ENCODE data around the gene OR4M1.
"Not testable (repeated sequence)": the region's sequence is repeated elsewhere in the genome, so short reads cannot be mapped to it uniquely, and the experiment has no call there.

The OR4M1 gene

DNA sequence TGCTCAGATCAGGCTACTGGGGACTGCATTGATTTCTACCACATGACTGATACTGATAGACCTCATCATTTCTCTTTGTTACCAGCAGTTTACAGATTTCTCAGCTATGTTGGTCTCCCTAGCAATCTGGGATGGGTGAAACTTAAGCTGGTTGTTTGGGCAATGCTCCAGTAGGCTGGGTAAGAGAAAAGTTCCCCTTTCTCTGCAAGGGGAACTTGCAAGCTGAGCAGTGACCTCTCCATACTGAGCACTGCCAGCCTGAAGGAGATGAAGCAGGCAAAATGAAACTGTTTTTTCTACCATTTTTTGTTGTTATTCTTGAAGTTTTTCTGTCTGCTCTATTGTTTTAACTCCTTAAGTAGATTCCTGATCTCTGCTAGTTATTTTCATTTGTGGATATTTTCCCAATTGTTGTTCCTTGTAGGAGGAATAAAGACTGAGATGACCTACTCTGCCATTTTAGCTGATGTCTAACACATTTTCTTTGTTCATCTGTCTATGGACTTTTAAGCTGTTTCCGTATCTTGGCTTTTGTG, 1.3 kb upstream of the OR4M1 start:
- H3K27me3 Mint-ChIP-seq (ENCODE audit: low read depth) = no peaks in the 10 kb centered on the region
- H3K4me1 Mint-ChIP-seq = no peaks in the 10 kb centered on the region
- H3K9me3 Mint-ChIP-seq = peaks cover 69% of the 10 kb centered on the region
- H3K4me3 Mint-ChIP-seq = no peak overlapping the region
- H3K36me3 Mint-ChIP-seq (ENCODE audit: low read depth) = no peaks in the 10 kb centered on the region
- no peak overlapping the region for H3K27ac Mint-ChIP-seq
- TF ChIP-seq, protein P1, sequence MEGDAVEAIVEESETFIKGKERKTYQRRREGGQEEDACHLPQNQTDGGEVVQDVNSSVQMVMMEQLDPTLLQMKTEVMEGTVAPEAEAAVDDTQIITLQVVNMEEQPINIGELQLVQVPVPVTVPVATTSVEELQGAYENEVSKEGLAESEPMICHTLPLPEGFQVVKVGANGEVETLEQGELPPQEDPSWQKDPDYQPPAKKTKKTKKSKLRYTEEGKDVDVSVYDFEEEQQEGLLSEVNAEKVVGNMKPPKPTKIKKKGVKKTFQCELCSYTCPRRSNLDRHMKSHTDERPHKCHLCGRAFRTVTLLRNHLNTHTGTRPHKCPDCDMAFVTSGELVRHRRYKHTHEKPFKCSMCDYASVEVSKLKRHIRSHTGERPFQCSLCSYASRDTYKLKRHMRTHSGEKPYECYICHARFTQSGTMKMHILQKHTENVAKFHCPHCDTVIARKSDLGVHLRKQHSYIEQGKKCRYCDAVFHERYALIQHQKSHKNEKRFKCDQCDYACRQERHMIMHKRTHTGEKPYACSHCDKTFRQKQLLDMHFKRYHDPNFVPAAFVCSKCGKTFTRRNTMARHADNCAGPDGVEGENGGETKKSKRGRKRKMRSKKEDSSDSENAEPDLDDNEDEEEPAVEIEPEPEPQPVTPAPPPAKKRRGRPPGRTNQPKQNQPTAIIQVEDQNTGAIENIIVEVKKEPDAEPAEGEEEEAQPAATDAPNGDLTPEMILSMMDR (IDR thresholded peaks at IDR 0.05; ENCODE audit: unreplicated experiment in 3 of 3) = no peak

DNA sequence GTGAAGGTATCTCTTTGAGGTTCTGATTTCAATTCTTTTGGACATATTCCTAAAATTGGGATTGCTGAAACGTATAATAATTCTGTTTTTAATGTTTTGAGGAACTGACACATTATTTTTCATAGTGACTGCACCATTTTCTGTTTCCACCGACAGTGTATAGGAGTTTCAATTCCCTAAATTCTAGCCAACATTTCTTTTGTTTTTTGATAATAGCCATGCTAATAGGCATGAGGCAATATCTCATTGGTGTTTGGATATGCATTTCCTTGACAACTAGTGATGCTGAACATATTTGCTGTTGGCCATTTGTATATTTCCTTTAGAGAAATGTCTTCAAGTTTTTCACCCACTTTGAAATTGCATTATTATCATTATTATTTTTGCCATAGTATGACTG, 850 bp upstream of the OR4M1 start:
- H3K27me3 Mint-ChIP-seq (ENCODE audit: low read depth); H3K36me3 Mint-ChIP-seq (ENCODE audit: low read depth); H3K4me1 Mint-ChIP-seq; H3K27ac Mint-ChIP-seq; H3K4me3 Mint-ChIP-seq: not testable (repeated sequence)
- H3K9me3 Mint-ChIP-seq = peaks cover 67% of the 10 kb centered on the region

DNA sequence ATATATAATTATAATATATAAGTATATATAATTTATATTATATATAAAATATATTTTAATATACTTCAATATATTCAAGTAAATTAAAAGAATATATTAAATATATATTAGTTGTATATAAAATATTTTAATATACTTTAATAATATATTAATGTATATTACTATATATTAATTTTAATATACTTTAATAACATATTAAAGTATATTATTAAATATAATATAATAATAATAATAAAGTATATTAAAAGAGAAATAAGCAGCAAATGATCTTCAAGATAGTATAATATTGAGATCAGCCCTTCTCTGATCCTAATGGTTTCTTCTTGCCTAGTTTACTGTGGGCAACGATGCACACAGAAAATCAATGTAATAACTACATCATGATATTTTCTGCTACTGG, 2.3 kb downstream of the OR4M1 start:
- no peaks in the 10 kb centered on the region for H3K4me1 Mint-ChIP-seq

DNA sequence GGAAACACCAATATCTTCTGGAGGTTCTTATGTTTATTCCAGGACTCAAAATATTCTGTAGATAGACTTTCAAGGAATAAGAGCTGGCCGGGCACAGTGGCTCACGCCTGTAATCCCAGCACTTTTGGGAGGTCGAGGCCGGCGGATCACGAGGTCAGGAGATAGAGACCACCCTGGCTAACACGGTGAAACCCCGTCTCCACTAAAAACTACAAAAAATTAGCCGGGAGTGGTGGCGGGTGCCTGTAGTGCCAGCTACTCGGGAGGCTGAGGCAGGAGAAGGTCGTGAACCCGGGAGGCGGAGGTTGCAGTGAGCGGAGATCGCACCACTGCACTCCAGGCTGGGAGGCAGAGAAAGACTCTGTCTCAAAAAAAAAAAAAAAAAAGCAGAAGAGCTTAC, 12.5 kb downstream of the OR4M1 start:
- not testable (repeated sequence) for H3K27me3 Mint-ChIP-seq (ENCODE audit: low read depth); H3K36me3 Mint-ChIP-seq (ENCODE audit: low read depth); H3K27ac Mint-ChIP-seq; H3K4me1 Mint-ChIP-seq; H3K4me3 Mint-ChIP-seq
- H3K9me3 Mint-ChIP-seq = peaks cover 26% of the 10 kb centered on the region

More for the DNA sequence above, 2.3 kb downstream of the OR4M1 start:
- Mint-ChIP-seq H3K9me3 (peaks cover 55% of the 10 kb centered on the region), H3K27me3 (ENCODE audit: low read depth) (no peaks in the 10 kb centered on the region), H3K36me3 (ENCODE audit: low read depth) (no peaks in the 10 kb centered on the region), H3K27ac (no peak overlapping the region), H3K4me3 (no peak overlapping the region)
- TF ChIP-seq, protein P1 (IDR thresholded peaks at IDR 0.05; ENCODE audit: unreplicated experiment in 3 of 3) = no peak

DNA sequence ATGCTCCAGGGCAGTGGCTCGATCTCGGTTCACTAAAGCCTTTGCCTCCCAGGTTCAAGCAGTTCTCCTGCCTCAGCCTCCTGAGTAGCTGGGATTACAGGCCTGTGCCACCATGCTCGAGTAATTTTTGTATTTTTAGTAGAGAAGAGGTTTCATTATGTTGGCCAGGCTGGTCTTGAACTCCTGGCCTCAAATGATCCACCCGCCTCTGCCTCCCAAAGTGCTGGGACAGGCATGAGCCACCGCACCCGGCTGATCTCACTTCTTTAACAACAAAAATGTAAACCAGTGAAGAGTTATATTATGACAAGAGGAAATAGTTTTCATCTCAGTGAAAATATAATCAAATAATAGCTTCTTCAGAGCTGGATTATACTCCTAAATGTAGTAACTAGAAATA, 14.0 kb downstream of the OR4M1 start:
- H3K36me3 Mint-ChIP-seq (ENCODE audit: low read depth); H3K27ac Mint-ChIP-seq; H3K4me3 Mint-ChIP-seq; H3K4me1 Mint-ChIP-seq; H3K27me3 Mint-ChIP-seq (ENCODE audit: low read depth): not testable (repeated sequence)
- peaks cover 21% of the 10 kb centered on the region for H3K9me3 Mint-ChIP-seq

DNA sequence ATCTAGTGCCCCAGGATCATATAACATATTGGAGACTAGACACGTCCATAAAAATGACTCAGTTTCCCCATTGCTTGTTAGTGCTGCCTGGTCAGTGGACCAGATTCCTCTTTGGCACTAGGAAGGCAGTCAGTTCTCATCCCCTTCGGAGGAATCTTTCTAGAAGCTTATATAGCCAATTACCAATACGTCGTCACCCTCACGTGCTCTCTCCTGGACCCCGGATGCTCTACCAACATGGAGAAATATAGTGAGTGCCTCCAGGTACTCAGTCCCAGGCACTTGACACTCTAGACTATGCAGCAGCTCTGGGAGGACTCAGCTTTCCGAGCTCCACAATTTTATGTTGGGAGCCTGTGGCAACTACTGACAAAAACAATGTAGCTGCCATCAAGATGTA, 14.8 kb downstream of the OR4M1 start:
- H3K4me3 Mint-ChIP-seq; H3K36me3 Mint-ChIP-seq (ENCODE audit: low read depth); H3K4me1 Mint-ChIP-seq; H3K27me3 Mint-ChIP-seq (ENCODE audit: low read depth); H3K27ac Mint-ChIP-seq: not testable (repeated sequence)
- peaks cover 17% of the 10 kb centered on the region for H3K9me3 Mint-ChIP-seq

DNA sequence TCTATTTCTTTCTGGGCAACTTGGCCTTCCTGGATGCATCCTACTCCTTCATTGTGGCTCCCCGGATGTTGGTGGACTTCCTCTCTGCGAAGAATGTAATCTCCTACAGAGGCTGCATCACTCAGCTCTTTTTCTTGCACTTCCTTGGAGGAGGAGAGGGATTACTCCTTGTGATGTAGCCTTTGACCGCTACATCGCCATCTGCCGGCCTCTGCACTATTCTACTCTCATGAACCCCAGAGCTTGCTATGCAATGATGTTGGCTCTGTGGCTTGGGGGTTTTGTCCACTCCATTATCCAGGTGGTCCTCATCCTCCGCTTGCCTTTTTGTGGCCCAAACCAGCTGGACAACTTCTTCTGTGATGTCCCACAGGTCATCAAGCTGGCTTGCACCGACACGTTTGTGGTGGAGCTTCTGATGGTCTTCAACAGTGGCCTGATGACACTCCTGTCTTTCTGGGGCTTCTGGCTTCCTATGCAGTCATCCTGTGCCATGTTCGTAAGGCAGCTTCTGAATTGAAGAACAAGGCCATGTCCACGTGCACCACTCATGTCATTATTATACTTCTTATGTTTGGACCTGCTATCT, 23.3 kb downstream of the OR4M1 start:
- peaks cover 29% of the 10 kb centered on the region for H3K9me3 Mint-ChIP-seq
- not testable (repeated sequence) for H3K36me3 Mint-ChIP-seq (ENCODE audit: low read depth); H3K4me1 Mint-ChIP-seq; H3K27ac Mint-ChIP-seq; H3K27me3 Mint-ChIP-seq (ENCODE audit: low read depth); H3K4me3 Mint-ChIP-seq

DNA sequence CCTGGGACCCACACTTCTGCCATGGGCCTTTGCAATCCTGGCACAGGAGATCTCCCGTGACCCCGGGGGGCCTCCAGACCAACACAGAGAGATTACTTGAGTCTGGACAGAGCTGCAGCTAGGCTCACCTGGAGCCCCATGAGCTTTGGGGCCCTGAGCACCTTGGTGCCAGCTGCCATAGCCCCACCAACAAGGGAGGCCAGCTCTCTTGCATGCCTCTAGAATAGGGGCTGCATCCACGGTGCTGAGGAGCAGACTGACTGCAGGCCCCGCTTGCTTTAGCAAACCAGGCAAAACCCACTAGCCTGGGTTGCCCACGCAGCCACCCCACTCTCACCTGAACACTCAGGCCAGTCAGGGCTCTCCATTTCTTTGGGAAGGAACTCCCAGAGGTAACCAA, 26.6 kb downstream of the OR4M1 start:
- TF ChIP-seq, protein P1 (IDR thresholded peaks at IDR 0.05; ENCODE audit: unreplicated experiment in 3 of 3) = no peak
- H3K9me3 Mint-ChIP-seq = peaks cover 33% of the 10 kb centered on the region
- no peak overlapping the region for H3K4me3 Mint-ChIP-seq
- no peaks in the 10 kb centered on the region for H3K36me3 Mint-ChIP-seq (ENCODE audit: low read depth)
- H3K4me1 Mint-ChIP-seq = no peaks in the 10 kb centered on the region
- H3K27ac Mint-ChIP-seq = no peak overlapping the region
- no peaks in the 10 kb centered on the region for H3K27me3 Mint-ChIP-seq (ENCODE audit: low read depth)
